Astrocyte (in vitro differentiated cells and primary cell): ENCODE results near the gene LHFPL3.

ENCODE experiments used
- EZH2 ChIP-seq: IDR thresholded peaks from 2 replicates; pipeline ENCODE4 v1.6.1; 2012; ENCODE audit warnings: mild to moderate bottlenecking, low read length, inconsistent platforms; ENCODE audit not compliant: insufficient read depth
- TF ChIP-seq, protein P1 (sequence below): IDR thresholded peaks from 2 replicates; pipeline ENCODE4 v1.5.1; 2011; ENCODE audit warnings: low read depth, mild to moderate bottlenecking, inconsistent platforms, low read length, moderate library complexity; ENCODE audit not compliant: insufficient read depth

DNA sequence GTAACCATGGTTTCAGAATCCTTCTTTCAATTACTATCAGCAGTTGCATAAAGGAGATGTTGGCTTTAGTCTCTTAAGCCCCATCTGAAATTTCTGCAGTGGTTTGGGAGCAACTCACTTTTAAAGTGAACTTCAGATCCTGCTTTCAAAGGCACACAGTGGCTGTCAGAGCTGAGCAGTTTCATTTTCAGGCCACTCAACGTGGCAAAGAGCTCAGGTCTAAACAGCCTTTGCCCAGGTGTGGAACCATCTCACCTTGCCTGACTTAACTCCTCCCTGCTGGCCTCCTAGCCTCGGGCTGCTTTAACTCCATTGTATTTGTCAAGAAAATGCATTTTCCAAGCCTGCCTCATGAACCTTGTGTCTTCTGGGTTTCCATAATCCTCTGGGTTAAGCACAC lies 488.1 kb downstream of the LHFPL3 start:
- TF ChIP-seq, protein P1, sequence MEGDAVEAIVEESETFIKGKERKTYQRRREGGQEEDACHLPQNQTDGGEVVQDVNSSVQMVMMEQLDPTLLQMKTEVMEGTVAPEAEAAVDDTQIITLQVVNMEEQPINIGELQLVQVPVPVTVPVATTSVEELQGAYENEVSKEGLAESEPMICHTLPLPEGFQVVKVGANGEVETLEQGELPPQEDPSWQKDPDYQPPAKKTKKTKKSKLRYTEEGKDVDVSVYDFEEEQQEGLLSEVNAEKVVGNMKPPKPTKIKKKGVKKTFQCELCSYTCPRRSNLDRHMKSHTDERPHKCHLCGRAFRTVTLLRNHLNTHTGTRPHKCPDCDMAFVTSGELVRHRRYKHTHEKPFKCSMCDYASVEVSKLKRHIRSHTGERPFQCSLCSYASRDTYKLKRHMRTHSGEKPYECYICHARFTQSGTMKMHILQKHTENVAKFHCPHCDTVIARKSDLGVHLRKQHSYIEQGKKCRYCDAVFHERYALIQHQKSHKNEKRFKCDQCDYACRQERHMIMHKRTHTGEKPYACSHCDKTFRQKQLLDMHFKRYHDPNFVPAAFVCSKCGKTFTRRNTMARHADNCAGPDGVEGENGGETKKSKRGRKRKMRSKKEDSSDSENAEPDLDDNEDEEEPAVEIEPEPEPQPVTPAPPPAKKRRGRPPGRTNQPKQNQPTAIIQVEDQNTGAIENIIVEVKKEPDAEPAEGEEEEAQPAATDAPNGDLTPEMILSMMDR, result no peak
- TF ChIP-seq EZH2, result no peak
